ENCODE measurements around the gene CMTM5.
A peak's percentile ranks its signal among the peaks of the same experiment; 100 is the strongest.
"Not testable (repeated sequence)": the region's sequence is repeated elsewhere in the genome, so short reads cannot be mapped to it uniquely, and the experiment has no call there.

CMTM5 gene

DNA sequence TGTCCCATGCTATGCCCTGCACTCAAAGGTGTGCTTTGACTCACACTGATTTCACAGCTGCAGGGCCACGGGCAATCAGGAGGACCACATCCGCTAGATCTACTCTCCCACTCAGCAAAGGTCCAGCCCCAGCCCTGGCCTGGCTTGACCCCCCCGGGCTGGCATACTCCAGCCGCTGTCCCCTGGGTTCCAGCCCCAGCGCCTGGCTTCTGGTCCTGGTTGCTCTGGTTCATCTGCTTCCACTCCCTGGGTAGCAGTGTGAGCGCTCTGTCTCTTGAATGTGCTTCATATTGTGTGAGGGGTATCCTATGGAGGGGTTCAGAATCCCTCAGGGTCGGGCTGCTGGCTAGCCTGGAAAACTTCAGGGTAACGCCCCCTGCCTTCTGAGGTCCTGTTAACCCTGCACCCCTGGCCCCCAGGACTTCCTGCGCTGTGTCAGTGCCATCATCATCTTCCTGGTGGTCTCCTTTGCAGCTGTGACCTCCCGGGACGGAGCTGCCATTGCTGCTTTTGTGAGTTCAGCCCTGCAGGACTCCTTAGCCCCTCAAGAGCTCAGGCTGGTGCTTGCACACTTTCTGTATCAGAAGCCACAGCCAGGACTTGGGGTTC, 1.9 kb downstream of the CMTM5 start:
- no peak for DNase-seq (ENCODE audit: low spot score)

- peak; percentile 20 for DNase-seq (ENCODE audit: low spot score)
Observed at GRCh38 chr14:23379366-23380196, 2.7 kb downstream of the CMTM5 start.

DNA sequence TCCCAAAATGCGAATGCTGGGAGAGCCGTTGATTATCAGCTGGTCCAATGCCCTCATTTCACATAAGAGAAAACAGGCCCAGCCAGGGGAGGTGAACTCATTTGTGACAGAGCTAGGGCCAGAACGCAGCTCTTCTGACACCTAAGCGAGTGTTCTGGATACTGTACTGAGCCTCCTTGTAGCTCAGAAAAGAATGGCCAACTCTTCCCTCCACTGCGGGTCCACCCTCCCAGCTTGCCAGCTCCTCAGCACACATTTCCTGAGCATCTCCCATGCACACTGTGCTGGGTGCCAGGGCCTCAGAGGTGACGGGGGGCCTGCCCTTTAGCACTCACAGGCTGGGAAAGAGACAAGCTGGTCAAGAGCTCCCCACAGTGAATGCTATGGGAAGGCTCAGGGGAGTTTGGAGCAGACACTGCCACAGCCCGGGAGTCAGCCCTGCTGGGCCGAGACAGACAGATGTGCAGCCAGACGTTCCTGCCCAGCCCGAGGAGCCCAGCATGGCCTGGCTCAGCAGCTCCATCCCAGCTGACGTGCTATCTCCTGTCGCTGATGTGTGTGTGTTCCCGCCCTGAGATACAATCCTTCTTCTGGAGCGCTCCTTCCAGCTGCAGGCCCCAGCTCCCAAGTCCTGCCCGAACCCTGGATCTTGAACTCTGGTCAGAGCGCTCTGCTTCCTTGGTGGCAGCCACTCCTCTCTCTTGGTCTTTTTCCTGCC, 3.5 kb downstream of the CMTM5 start:
- DNase-seq (ENCODE audit: low spot score) = no peak

- no peak for DNase-seq (ENCODE audit: low spot score)
Observed at GRCh38 chr14:23380976-23381375, 4.1 kb downstream of the CMTM5 start.

- DNase-seq (ENCODE audit: low spot score) = no peak
Observed at GRCh38 chr14:23381871-23382270, 5.0 kb downstream of the CMTM5 start.

- no peak for DNase-seq (ENCODE audit: low spot score)
Observed at GRCh38 chr14:23382276-23382675, 5.4 kb downstream of the CMTM5 start.

- DNase-seq (ENCODE audit: low spot score) = no peak
Observed at GRCh38 chr14:23382731-23383440, 6.0 kb downstream of the CMTM5 start.

GRCh38 chr14:23384364-23385080, 7.7 kb downstream of the CMTM5 start:
- no peak for DNase-seq (ENCODE audit: low spot score)

GRCh38 chr14:23385244-23385641, 8.4 kb downstream of the CMTM5 start:
- DNase-seq (ENCODE audit: low spot score) = no peak

DNA sequence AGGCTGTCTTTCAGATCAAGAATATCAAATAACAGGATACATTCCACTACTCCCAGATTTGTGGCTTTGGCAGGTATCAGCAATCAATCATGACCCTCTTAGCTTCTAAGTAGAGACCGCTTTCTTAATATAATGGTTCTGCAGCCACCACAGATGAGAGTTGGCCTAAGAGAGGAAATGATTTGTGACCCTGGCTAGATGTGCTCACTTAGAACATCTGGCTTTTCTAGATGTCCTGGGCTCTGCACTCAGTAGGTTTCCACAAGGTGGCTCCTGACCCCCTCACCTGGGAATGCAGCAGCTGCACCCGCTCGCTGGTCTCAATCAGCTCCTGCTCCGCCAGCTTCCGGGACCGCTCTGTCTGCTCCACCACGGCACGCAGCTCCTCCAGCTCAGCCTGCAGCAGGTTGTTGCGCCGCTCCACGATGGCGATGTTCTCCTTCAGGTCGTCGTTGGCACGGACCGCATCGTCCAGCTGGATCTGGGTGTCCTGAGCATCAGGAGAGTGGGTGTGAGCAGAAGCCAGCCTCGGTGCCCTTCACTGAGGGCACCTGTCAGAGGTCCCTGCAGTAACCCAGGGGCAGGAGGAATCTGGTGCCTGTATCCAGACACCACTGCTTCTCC, 8.9 kb downstream of the CMTM5 start:
- no peak for DNase-seq (ENCODE audit: low spot score)

DNA sequence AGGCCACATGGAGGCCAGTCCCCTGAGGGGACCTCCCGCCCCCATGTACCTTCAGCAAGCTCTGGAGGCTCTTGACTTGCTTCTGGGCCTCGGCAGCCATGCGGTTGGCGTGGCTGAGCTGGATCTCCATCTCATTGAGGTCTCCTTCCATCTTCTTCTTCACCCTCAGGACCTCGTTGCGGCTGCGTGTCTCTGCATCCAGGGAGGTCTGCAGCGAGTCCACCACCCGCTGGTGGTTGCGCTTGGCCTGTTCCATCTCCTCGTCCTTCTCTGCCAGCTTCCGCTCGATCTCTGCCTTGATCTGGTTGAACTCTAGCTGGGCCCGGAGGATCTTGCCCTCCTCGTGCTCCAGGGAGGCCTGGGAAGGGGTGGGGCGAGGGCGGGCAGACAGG, 9.4 kb downstream of the CMTM5 start:
- DNase-seq (ENCODE audit: low spot score) = not testable (repeated sequence)

DNA sequence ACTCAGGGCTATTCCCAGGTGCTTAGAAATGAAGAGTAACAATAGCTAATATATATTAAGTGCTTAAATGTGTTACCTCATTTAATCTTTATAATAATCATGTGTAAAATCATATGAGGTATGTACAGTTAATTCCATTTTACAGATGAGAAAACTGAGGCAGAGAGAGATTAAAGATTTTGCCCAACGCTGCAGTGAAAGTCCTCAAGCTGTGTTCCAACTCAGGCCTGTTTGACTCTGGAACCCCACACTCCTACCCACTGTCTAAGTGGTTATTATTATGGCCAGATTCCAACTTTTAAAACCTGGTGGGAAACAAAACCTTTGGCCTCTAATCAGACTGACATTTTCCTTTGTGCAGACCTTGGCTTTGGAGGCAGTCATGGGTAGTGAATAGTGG, 10.2 kb downstream of the CMTM5 start:
- DNase-seq (ENCODE audit: low spot score) = no peak

GRCh38 chr14:23387916-23388882, 11.4 kb downstream of the CMTM5 start:
- DNase-seq (ENCODE audit: low spot score) = no peak

DNA sequence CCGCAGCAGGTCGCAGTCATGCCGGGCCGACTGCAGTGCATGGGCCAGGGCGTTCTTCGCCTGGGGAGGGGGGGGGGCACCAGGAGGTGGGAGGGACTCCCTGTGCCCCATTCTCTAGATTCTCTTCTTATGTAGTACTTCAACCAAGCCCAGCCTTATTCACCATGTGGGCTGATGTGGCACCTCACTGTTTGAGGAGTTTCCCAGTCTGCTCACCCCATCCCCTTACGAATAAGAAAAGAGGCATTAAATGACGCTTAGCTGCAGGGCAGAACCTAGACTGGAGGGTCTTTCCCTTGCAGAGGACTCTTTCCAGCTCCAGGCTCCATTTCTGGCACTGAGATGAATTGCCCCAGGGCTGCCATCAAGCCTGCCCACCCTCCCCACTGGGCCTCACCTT, 12.2 kb downstream of the CMTM5 start:
- no peak for DNase-seq (ENCODE audit: low spot score)

GRCh38 chr14:23389396-23389795, 12.6 kb downstream of the CMTM5 start:
- DNase-seq (ENCODE audit: low spot score) = no peak

DNA sequence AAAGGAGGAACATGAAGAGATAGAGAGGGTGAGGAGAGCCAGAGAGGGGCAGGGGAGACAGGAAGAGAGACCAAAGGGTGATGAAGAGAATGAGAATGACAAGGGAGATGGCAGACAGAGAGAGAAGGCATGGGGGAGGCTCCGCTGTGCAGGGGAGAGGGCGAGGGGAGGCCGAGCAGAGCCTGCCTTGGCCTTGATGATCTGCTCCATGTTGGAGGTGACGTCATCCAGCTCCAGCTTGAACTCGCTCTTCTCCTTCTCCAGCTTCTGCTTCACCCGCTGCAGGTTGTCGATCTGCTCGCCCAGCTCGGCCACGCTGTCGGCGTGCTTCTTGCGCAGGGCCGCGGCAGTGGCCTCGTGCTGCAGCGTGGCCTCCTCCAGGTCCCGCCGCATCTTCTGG, 13.0 kb downstream of the CMTM5 start:
- not testable (repeated sequence) for DNase-seq (ENCODE audit: low spot score)

GRCh38 chr14:23392613-23393012, 15.8 kb downstream of the CMTM5 start:
- no peak for DNase-seq (ENCODE audit: low spot score)

DNA sequence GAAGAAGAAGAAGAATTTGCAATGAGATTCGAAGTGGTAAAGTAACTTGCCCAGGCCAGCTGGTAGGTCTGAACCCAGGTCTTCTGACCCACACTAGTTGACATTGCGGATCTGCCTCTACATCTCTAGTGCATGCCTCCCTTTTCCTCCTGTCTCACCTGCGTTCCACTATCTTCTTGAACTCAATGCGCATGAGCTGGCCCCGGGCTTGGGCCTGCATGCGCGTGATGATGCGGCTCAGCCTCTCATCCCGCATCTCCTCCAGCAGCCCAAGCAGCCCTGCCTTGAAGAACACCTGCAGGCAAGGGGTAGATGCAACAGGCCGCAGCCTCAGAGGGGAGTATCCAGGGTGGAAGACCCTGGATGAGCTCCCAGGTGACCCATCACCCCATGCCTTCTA, 19.3 kb downstream of the CMTM5 start:
- DNase-seq (ENCODE audit: low spot score) = no peak

DNA sequence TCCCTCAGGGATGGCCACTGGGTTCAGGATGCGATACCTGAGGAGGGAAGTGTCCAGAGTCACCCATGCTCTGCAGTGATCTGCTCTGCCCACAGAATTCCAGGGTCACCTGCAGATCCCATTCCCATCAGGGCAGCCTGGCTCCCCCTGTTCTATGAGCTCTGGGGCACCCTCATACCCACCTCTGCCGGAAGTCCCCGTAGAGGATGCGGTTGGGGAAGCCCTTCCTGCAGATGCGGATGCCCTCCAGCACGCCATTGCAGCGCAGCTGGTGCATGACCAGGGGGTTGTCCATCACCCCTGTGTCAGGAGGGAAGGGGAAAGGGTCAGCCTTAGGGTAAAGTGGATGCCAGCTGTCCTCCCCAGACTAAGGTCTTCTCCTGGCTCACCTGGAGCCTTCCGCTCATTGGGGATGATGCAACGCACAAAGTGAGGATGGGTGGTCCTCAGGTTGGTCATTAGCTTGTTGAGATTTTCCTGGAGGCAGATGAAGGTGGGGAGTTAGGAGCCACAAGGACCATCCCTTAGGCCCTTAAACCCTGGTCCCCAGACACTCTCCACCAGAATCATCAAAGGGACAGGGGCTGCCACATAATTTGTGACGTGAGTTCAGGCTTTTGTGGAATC, 20.0 kb downstream of the CMTM5 start:
- no peak for DNase-seq (ENCODE audit: low spot score)

DNA sequence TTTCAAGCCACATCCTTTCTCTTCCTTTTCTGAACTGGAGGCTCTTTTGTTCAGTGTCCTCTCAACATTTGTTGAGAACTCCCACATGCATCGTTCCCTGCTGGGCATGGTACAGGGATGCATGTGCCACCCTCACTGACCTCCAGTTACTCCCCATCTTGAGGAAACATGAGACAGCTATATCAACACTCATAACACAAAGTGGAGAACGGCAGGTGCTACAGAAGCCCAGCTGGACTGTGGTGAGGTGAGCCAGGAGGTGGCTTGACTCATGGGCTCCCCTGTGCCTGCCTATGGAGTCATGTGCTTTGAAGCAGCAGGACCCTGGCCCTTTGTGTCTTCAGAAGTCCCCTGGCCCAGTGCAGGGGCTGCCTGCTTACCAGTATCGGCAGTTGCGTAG, 21.5 kb downstream of the CMTM5 start:
- DNase-seq (ENCODE audit: low spot score) = no peak

Measured in kidney capillary endothelial cell (primary cell).